Measurements from ENCODE around the gene MEIS2.
"Not testable (repeated sequence)": the region's sequence is repeated elsewhere in the genome, so short reads cannot be mapped to it uniquely, and the experiment has no call there.

Gene MEIS2

GRCh38 chr15:37014137-37014536 is 86.2 kb downstream of the MEIS2 start:
- in situ Hi-C loops (cut with HindIII; ENCODE audit: low sequenced_read_pairs), result no loop called here

- in situ Hi-C loops (cut with HindIII; ENCODE audit: low sequenced_read_pairs), result no loop called here
Measured at GRCh38 chr15:37010595-37010994, 89.8 kb downstream of the MEIS2 start.

DNA sequence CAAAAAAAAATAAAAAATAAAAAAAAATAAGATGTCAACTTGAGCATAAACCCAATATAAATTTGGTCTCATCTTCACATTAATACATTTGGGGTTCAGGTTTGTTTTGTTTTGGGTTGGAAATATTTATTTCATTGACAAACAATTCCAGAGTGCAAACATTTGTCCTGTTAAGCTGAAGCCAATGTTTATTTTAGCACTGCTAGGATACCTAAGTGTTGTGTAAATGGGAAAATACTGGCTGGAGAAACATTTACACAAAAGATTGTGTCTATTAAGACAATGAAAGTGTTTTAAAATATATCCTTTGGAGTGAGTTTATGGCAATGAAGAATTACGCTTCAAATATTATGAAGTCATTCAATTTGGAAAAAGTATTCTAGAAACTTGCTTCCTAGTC is 91.1 kb downstream of the MEIS2 start:
- in situ Hi-C loops (cut with HindIII; ENCODE audit: low sequenced_read_pairs), result no loop called here

DNA sequence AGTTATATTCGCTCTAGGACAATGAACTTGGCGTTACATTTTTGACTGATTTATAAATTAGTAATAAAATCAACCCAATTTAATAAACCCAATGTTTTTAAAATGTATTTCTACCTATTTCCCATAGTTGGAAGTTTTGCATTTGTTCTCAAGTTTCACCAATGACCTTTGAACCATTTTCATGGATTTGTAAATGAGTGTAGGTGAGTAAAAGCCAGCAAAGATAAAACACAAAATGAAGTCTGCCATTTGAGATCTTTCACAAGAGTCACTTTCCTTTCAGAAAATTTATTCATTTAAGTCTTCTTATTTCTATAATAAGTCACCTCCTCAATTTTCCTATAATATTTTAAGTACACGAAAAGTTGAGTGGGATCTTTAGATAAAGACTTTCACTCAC is 92.1 kb downstream of the MEIS2 start:
- in situ Hi-C loops (cut with HindIII; ENCODE audit: low sequenced_read_pairs), result no loop called here

DNA sequence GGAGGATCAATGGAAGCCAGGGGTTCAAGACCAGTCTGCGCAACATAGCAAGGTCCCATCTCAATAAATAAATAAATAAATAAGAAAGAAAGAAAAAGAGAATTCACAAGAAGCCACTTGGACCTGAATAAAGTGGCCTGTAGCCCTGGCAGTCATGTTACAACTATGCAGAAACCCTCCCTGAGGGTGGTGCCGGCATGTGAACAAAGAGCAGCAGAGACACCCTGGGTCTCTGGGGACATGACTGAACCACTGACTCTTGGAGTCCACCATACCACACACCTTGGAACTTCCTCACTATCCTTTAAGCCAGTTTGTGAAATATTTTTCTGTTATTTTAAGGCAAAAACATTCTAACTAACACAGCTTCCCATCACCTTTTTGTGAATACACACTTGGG is 93.0 kb downstream of the MEIS2 start:
- in situ Hi-C loops (cut with HindIII; ENCODE audit: low sequenced_read_pairs), result no loop called here

DNA sequence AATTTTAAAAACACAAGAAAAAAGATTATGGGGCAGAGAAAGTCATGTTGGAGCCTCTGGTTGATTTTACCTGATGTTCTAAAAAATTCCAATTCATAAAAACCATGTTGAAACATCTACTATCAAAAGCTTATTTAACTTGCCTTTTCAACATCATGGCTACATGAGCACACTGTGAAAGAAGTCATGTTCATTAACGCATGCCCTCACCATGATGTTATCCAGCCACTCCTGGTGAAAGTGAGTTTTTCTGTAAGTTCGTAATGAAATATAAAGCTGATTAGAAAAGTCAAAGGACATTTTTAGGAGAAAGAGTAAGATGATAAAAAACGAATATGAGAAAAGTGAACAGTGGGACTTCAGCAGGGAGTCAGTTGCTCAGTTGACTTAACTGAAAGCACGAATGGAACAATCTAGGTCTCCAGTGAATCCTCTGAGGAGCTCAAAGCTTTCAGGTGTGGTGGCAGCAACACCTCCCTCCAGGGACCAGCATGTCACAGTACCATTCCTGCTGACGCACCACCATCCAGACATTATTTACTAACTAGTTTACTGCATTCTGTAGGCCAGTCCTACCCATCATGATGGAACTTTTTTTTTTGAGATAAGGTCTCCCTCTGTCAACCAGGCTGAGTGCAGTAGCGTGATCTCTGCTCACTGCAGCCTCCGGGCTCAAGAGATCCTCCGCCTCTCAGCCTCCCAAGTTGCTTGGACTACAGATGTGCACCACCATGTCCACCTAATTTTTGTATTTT is 95.2 kb downstream of the MEIS2 start:
- in situ Hi-C loops (cut with HindIII; ENCODE audit: low sequenced_read_pairs), result no loop called here

DNA sequence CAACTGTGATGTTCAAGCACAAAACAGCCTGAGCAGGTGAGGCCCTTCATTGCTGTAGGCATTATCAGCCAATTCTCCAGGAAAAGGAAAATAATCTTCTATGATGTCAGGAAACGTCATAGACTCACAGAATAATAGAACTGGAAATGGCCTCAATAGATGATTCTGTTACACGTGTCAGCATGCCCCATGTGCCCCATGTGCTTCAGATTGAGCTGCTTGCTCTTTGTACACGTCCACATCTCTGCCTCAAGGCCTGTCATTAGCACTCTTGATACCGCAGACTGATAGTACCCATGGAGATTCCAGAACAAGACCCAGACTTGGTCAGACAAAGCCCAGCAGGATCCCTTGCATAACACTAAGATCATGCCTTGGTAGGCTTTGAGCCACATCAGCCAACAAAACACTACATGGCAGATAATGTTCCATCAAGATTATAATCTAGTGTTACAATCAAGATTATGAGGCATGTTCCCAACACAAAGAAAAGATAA is 95.9 kb downstream of the MEIS2 start:
- in situ Hi-C loops (cut with HindIII; ENCODE audit: low sequenced_read_pairs), result no loop called here

DNA sequence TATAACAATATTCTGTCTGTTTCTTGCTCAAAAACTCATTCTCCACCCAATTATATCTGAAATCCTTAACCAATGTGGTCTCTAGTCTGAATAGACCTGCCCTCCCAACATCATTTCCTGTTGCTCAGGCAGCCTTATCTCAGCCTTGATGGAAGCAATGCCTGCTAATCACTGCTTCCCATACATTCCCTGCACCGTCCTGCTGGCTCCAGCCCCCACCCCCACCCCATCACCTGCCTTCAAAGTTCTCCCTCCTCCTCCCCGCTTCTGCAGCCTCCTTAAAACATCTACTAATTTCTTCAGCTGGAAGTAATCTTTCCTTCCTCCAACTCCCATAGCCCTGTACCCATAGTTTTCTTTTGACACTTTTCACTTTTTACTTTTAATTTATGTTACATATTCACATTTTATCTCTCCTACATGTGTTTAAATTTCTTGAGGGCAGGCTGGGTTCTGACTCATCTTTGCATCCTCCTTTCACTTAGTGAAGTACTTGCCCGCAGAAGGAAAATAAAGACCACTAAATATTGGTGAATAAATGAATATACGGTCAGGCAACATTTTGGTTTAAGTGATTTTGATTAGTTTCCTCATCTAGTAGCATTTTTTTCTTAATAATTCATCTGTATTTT is 98.2 kb downstream of the MEIS2 start:
- in situ Hi-C loops (cut with HindIII; ENCODE audit: low sequenced_read_pairs), result no loop called here

- in situ Hi-C loops (cut with HindIII; ENCODE audit: low sequenced_read_pairs), result no loop called here
Measured at GRCh38 chr15:37001417-37001816, 98.9 kb downstream of the MEIS2 start.

GRCh38 chr15:36999778-37000177 is 100.6 kb downstream of the MEIS2 start:
- in situ Hi-C loops (cut with HindIII; ENCODE audit: low sequenced_read_pairs), result no loop called here

- in situ Hi-C loops (cut with HindIII; ENCODE audit: low sequenced_read_pairs), result no loop called here
Measured at GRCh38 chr15:36996538-36997181, 103.7 kb downstream of the MEIS2 start.

DNA sequence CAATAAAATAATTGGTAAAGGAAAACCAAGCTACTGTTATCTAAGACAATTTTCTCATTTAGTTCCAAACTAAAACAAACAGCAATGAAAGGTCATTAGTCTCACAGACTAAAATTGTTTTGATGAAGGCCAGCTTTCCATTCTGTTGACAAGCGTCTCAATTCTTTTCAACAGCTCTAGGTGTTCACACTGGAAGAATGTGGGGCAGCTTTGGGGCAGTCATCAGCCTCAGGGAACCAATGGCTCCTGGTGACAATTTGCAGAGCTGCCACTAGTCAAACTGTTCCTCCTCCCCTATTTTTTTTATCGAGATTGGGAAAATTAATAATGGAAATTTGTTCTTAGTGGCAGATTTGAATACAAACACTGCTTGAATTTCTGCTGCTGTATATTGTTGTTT is 104.2 kb downstream of the MEIS2 start:
- in situ Hi-C loops (cut with HindIII; ENCODE audit: low sequenced_read_pairs), result no loop called here

- in situ Hi-C loops (cut with HindIII; ENCODE audit: low sequenced_read_pairs), result no loop called here
Measured at GRCh38 chr15:36994790-36995189, 105.6 kb downstream of the MEIS2 start.

GRCh38 chr15:36992454-36992853 is 107.9 kb downstream of the MEIS2 start:
- in situ Hi-C loops (cut with HindIII; ENCODE audit: low sequenced_read_pairs), result no loop called here

- in situ Hi-C loops (cut with HindIII; ENCODE audit: low sequenced_read_pairs), result no loop called here
Measured at GRCh38 chr15:36988947-36989346, 111.4 kb downstream of the MEIS2 start.

DNA sequence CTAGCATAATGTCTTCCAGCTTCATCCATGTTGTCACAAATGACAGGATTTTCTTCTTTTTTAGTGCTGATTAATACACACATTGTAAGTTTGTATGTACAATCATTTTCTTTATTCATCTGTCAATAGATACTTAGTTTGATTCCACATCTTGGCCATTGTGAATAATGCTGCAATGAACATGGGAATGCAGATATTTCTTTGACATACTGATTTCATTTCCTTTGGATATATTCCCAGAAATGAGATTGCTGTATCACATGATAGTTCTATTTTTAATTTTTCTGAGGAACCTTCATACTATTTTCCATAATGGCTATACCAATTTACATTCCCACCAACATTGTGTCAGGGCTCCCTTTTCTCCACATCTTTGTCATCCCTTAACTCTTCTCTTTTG is 117.9 kb downstream of the MEIS2 start:
- in situ Hi-C loops (cut with HindIII; ENCODE audit: low sequenced_read_pairs), result no loop called here

DNA sequence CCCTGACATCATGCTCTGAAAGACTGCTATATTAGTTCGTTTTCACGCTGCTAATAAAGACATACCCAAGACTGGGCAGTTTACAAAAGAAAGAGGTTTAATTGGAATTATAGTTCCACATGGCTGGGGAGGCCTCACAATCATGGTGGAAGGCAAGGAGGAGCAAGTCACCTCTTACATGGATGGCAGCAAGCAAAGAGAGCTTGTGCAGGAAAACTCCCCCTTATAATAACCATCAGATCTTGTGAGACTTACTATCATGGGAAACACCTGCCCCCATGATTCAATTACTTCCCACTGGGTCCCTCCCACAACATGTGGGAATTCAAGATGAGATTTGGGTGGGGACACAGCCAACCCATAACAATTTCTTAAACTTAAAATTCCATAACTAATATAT is 120.1 kb downstream of the MEIS2 start:
- in situ Hi-C loops (cut with HindIII; ENCODE audit: low sequenced_read_pairs), result not testable (repeated sequence)

- in situ Hi-C loops (cut with HindIII; ENCODE audit: low sequenced_read_pairs), result no loop called here
Measured at GRCh38 chr15:36978625-36979024, 121.7 kb downstream of the MEIS2 start.

DNA sequence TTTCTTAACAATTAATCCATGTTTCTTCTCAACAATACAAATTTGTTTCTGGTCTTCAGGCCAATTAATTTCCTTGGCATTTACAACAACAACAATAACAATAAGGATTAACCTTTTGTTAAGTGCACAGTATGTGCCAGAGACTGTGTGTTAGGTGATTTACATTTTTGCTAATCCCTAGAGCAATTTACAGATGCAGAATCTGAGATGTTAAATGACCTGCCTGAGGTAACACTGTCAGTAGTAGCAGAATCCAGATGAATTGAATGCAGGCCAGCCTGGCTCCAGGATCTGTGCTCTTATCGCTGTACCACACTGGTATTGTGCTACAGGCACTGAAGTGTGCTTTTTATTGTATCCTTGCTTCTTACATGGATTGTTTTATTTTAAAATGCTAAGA is 122.2 kb downstream of the MEIS2 start:
- in situ Hi-C loops (cut with HindIII; ENCODE audit: low sequenced_read_pairs), result no loop called here

DNA sequence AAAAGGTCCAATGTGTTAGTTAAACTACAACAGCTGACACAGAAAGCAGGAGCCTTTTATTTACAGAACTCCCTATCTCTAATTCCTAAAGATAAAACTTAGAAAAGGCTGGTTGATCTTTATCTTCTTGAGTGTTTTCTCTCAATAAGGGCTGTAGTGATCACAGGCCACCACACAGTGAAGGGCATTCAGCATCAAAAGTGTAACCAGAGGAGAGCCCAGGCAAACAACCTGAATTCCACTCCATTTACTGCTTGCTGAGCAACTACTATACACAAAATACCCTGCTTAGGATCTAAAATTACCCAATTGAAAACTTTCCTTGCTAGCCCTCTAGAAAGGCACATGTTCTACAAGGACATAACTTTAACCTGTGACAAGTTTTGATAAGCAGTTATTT is 122.7 kb downstream of the MEIS2 start:
- in situ Hi-C loops (cut with HindIII; ENCODE audit: low sequenced_read_pairs), result no loop called here

DNA sequence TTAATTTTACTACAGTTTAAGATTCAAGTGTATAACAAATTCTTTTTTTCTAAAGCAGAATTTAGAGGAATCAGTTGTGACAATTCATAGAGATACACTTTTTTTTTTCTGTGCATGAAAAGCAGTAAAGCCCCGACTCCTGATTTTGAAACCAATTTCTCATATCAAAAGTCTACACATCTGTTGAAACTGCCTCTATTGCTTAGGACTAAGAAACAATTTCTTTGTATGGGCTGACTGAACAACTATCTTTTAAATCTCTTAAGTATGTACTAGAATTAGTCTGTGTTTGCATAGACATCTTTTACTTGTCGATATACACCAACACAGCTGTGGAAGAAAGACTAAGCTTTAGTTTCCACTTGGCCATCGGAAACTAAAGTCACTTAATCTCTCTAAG is 127.6 kb downstream of the MEIS2 start:
- in situ Hi-C loops (cut with HindIII; ENCODE audit: low sequenced_read_pairs), result no loop called here

DNA sequence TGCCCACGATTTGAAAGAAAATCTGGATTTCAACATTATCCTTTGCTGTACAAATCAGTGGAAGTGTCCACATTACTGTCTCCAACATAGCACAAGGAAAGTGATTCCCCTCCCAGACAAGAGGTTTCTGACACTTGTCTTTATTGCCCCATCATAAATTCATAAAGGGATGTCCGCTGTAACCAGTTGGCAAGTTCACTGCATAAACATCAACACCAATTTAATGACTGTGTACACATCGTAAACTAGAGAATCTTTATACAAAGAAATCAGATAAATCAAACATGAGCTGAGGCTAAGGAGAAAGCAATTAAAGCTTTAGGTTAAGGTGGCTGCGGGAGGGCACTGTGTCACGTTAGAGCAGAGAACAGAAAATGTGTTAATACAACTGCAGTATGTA is 129.8 kb downstream of the MEIS2 start:
- in situ Hi-C loops (cut with HindIII; ENCODE audit: low sequenced_read_pairs), result no loop called here
